Fibroblast of villous mesenchyme (primary cell): ENCODE measurements around the gene ADD1. TPM values are rescaled to one million over a fixed set of nuclear protein-coding genes. Genes with fewer than 3 reads are reported as not detected.
A peak's percentile ranks its signal among the peaks of the same experiment; 100 is the strongest.
"Not testable (repeated sequence)": the region's sequence is repeated elsewhere in the genome, so short reads cannot be mapped to it uniquely, and the experiment has no call there.

ENCODE experiments used
- DNase-seq: peaks from one replicate; pipeline ENCODE4 v3.0.0-alpha.2; 2010; ENCODE audit warnings: low read depth
- H3K4me3 ChIP-seq: 2 replicates; pipeline ENCODE4 v1.5.1; 2011; ENCODE audit warnings: low read depth, mild to moderate bottlenecking, low read length
- total RNA-seq: library from RNA; depleted of rRNA; stranded (reverse); fragments of >200 nt; gene quantifications from 2 replicates; pipeline ENCODE4 v1.2.3, GENCODE V29; 2012
- TF ChIP-seq, protein P1 (sequence below): IDR thresholded peaks from 2 replicates; pipeline ENCODE4 v1.5.1; 2012; ENCODE audit warnings: low read depth, mild to moderate bottlenecking, low read length; ENCODE audit not compliant: insufficient read depth

Gene ADD1
- total RNA-seq, 1 donor, result 212 TPM

DNA sequence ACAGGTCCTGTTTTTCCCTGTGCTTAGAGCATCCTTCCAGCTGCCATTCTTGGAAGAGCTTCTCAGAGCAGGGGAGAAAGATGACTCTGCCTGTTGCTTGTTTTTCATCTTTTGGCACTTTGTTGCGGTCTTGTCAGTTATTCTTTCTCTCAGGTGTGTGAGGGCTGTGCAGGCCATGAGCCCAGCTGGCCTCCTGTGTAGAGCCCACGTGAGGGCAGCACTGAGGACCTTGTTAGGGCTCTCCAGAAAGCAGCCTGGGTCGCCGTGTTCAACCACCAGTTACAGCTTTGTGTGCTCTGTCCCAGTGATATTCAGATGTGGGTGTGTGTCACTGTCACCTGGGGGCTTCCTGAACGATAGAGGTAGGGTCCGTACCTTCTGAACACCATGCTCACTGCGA is 66.8 kb downstream of the ADD1 start:
- no peak for DNase-seq
- TF ChIP-seq, protein P1, sequence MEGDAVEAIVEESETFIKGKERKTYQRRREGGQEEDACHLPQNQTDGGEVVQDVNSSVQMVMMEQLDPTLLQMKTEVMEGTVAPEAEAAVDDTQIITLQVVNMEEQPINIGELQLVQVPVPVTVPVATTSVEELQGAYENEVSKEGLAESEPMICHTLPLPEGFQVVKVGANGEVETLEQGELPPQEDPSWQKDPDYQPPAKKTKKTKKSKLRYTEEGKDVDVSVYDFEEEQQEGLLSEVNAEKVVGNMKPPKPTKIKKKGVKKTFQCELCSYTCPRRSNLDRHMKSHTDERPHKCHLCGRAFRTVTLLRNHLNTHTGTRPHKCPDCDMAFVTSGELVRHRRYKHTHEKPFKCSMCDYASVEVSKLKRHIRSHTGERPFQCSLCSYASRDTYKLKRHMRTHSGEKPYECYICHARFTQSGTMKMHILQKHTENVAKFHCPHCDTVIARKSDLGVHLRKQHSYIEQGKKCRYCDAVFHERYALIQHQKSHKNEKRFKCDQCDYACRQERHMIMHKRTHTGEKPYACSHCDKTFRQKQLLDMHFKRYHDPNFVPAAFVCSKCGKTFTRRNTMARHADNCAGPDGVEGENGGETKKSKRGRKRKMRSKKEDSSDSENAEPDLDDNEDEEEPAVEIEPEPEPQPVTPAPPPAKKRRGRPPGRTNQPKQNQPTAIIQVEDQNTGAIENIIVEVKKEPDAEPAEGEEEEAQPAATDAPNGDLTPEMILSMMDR, result no peak
- no peak overlapping the region for H3K4me3 ChIP-seq

DNA sequence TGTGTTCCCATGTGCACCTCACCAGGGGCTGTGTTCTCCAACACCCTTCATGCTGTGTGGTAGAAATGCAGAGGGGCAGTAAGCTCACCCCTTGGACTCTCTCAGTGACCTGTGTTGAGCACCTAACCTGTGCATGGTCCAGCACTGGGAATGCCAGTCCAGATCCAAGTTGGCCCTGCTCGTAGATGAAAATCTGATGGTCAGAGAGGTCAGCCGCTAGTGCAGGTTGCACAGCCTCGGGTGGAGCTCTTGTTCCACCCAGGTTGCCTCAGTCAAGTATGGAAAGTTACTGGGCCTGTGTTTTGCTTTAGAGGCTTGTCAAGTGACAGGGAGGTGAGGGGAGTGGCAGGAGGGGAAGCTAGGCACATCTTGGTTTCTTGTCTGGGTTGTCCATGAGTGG is 68.2 kb downstream of the ADD1 start:
- TF ChIP-seq, protein P1, result no peak
- no peak for DNase-seq

DNA sequence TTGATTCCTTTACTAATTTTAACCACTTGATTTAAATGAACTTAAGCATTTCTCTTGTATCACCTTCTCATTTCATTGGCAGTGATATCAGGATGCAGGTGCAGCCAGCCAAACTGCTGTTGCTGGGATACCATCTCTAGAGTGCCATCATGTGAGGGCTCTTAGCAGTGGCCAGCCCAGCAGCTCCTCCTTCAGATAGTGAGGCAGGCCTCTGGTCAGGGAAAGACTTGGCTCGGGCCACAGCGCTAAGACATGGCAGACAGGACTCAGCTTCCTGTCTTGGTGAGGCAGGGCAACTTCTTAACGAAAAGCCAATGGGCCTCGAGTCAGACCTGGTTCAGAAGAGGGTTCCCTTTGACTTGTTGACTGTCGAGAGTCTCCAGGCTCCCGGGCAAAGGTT is 69.5 kb downstream of the ADD1 start:
- TF ChIP-seq, protein P1, result no peak
- no peak overlapping the region for H3K4me3 ChIP-seq
- DNase-seq, result no peak

More for the DNA sequence above, 68.2 kb downstream of the ADD1 start:
- no peak overlapping the region for H3K4me3 ChIP-seq

- H3K4me3 ChIP-seq, result no peak overlapping the region
- TF ChIP-seq, protein P1, result no peak
- no peak for DNase-seq
Observed at GRCh38 chr4:2914256-2915126, 70.8 kb downstream of the ADD1 start.

GRCh38 chr4:2915789-2916188 is 72.1 kb downstream of the ADD1 start:
- no peak for DNase-seq
- TF ChIP-seq, protein P1, result no peak
- H3K4me3 ChIP-seq, result no peak overlapping the region

DNA sequence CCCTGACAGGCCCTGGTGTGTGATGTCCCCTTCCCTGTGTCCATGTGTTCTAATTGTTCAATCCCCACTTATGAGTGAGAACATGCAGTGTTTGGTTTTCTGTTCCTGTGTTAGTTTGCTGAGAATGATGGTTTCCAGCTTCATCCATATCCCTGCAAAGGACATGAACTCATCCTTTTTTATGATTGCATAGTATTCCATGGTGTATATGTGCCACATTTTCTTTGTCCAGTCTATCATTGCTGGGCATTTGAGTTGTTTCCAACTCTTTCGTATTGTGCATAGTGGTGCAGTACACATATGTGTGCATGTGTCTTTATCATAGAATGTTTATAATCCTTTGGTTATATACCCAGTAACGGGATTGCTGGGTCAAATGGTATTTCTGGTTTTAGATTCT is 73.1 kb downstream of the ADD1 start:
- DNase-seq, result not testable (repeated sequence)

DNA sequence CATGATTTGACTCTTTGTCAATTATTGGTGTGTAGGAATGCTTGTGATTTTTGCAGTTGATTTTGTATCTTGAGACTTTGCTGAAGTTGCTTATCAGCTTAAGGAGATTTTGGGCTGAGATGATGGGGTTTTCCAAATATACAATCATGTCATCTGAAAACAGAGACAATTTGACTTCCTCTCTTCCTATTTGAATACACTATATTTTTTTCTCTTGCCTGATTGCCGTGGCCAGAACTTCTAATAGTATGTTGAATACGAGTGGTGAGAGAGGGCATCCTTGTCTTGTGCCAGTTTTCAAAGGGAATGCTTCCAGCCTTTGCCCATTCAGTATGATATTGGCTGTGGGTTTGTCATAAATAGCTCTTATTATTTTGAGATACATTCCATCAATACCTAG is 74.7 kb downstream of the ADD1 start:
- not testable (repeated sequence) for H3K4me3 ChIP-seq, DNase-seq

More for the DNA sequence above, 73.1 kb downstream of the ADD1 start:
- not testable (repeated sequence) for H3K4me3 ChIP-seq

GRCh38 chr4:2918714-2919113 is 75.1 kb downstream of the ADD1 start:
- not testable (repeated sequence) for DNase-seq, H3K4me3 ChIP-seq

GRCh38 chr4:2922453-2923101 is 78.9 kb downstream of the ADD1 start:
- not testable (repeated sequence) for H3K4me3 ChIP-seq
- DNase-seq, result peak; percentile 74
